Kidney (tissue), 14 donors: ENCODE data around the gene DCPS. TPM values are rescaled to one million over a fixed set of nuclear protein-coding genes. Genes with fewer than 3 reads are reported as not detected.

ENCODE experiments used
- DNase-seq, 5 donors: peaks; one replicate each; pipeline ENCODE4 v3.0.0-alpha.2; 2013 to 2020
- FAIRE-seq: peaks from 2 replicates; lab custom pipeline; 2012; peaks lifted over from hg19 to GRCh38; lab: Jason Lieb, UNC
- H3K27ac ChIP-seq, 2 donors: one replicate each; pipeline ENCODE4 v1.7.0; 2013; ENCODE audit warnings: low read depth in 2 of 2, low read length in 2 of 2, inconsistent platforms in 1 of 2
- H3K27me3 ChIP-seq: one replicate; pipeline ENCODE4 v1.7.1; 2013; ENCODE audit warnings: low read length, inconsistent platforms; ENCODE audit not compliant: control insufficient read depth, insufficient read depth
- H3K36me3 ChIP-seq, 3 donors: one replicate each; pipeline versions ENCODE4 v1.7.0 to v1.7.1; 2013; ENCODE audit warnings: low read length in 3 of 3, control low read depth in 1 of 3, inconsistent platforms in 1 of 3; ENCODE audit not compliant: insufficient read depth in 3 of 3, control insufficient read depth in 2 of 3
- H3K4me1 ChIP-seq, 3 donors: one replicate each; pipeline versions ENCODE4 v1.7.0 to v1.7.1; 2013; ENCODE audit warnings: low read length in 3 of 3, inconsistent platforms in 1 of 3, low read depth in 1 of 3; ENCODE audit not compliant: control insufficient read depth in 2 of 3, insufficient read depth in 2 of 3
- H3K4me3 ChIP-seq, 3 donors: one replicate each; pipeline versions ENCODE4 v1.7.0 to v1.8.1; 2013; ENCODE audit warnings: low read length in 3 of 3, control low read depth in 1 of 3, inconsistent platforms in 1 of 3
- H3K9ac ChIP-seq, 3 donors: one replicate each; pipeline versions ENCODE4 v1.7.0 to v1.7.1; 2013; ENCODE audit warnings: low read length in 3 of 3, control low read depth in 1 of 3, inconsistent platforms in 1 of 3
- H3K9me3 ChIP-seq, 3 donors: one replicate each; pipeline versions ENCODE4 v1.7.0 to v1.7.1; 2013; ENCODE audit warnings: low read length in 3 of 3, control low read depth in 1 of 3, inconsistent platforms in 1 of 3; ENCODE audit not compliant: control insufficient read depth in 2 of 3, insufficient read depth in 1 of 3
- CTCF ChIP-seq: IDR thresholded peaks from 3 replicates; pipeline ENCODE4 v1.5.1; 2012; ENCODE audit warnings: mild to moderate bottlenecking, moderate library complexity, borderline replicate concordance; ENCODE audit not compliant: insufficient read depth; ENCODE audit errors: extremely low read depth
- intact Hi-C: fragments of 100-400 bp; cut with DNase I; formaldehyde crosslinking; loops from one replicate; pipeline ENCODE4 v1.11.1; 2022
- polyA plus RNA-seq: library from polyadenylated mRNA; stranded (reverse); fragments of 350-450 nt; fragmentation: Illumina TruSeq; extraction: RNeasy Lipid Tissue Mini Kit (QIAGEN cat#74804); gene quantifications from one replicate; pipeline ENCODE4 v1.2.3, GENCODE V29; 2014; ENCODE audit warnings: low read depth, low replicate concordance; ENCODE audit not compliant: insufficient read depth
- total RNA-seq: library from RNA; stranded (reverse); fragmentation: NEBNext Ultra II Directional; extraction: Animal tissue kit (Norgen Biotek cat#: 25700); gene quantifications from one replicate; pipeline ENCODE4 v1.2.1, GENCODE V29; 2021
- donor health status: control.
- donor health status: control.
- donor health status: control.
- donor health status: control.
- donor health status: control.
- donor health status: DM: yes; HTN: yes; CAD: no.
- donor health status: Normal renal cell carcinoma (clear cell type).

DCPS gene
- total and polyA plus RNA-seq, 2 donors from 2014 or later = 23.9 to 24.2 TPM

GRCh38 chr11:126352163-126352562, 48.3 kb downstream of the DCPS start:
- H3K4me1 ChIP-seq = peaks cover 0 to 25% (median 10%) of the 10 kb centered on the region in 3 donors

GRCh38 chr11:126352934-126353801, 49.3 kb downstream of the DCPS start:
- Histone ChIP-seq H3K9me3 (no peaks in the 10 kb centered on the region), H3K27ac (no peak overlapping the region), H3K4me3 (peak overlapping the region in 1 of 3 donors; percentile 12), H3K9ac (no peak overlapping the region), H3K27me3 (no peaks in the 10 kb centered on the region), H3K4me1 (peaks cover 0 to 31% (median 10%) of the 10 kb centered on the region in 3 donors), H3K36me3 (no peaks in the 10 kb centered on the region)
- no peak for DNase-seq
- intact Hi-C loops = no loop called here
- no peak for TF ChIP-seq CTCF
- FAIRE-seq = no peak

More at GRCh38 chr11:126352163-126352562, 48.3 kb downstream of the DCPS start:
- peak in 1 of 5 donors; percentile 71 for DNase-seq
- H3K9me3 ChIP-seq = no peaks in the 10 kb centered on the region
- intact Hi-C loops = no loop called here
- no peak overlapping the region for H3K27ac ChIP-seq
- FAIRE-seq = no peak
- H3K4me3 ChIP-seq = no peak overlapping the region
- no peaks in the 10 kb centered on the region for H3K27me3 ChIP-seq
- no peaks in the 10 kb centered on the region for H3K36me3 ChIP-seq
- TF ChIP-seq CTCF = no peak
- no peak overlapping the region for H3K9ac ChIP-seq

- Histone ChIP-seq H3K27ac (peak overlapping the region; percentile 4 to 59), H3K9me3 (no peaks in the 10 kb centered on the region), H3K27me3 (no peaks in the 10 kb centered on the region), H3K4me3 (peak overlapping the region; percentile 68 to 74 (median 73)), H3K9ac (peak overlapping the region; percentile 39 to 84 (median 56)), H3K4me1 (peaks cover 0 to 31% (median 11%) of the 10 kb centered on the region in 3 donors), H3K36me3 (no peaks in the 10 kb centered on the region)
- no peak for TF ChIP-seq CTCF
- DNase-seq (no peak), FAIRE-seq (no peak)
- intact Hi-C loops = no loop called here
Observed at GRCh38 chr11:126354631-126355323, 50.9 kb downstream of the DCPS start.
